IPS-11a (cell line): ENCODE data around the gene EIF2S2.

Source experiments
- H3K4me3 ChIP-seq: one replicate; pipeline ENCODE4 v1.5.1; 2013; ENCODE audit warnings: low read depth, low read length, control low read depth

The EIF2S2 gene

DNA sequence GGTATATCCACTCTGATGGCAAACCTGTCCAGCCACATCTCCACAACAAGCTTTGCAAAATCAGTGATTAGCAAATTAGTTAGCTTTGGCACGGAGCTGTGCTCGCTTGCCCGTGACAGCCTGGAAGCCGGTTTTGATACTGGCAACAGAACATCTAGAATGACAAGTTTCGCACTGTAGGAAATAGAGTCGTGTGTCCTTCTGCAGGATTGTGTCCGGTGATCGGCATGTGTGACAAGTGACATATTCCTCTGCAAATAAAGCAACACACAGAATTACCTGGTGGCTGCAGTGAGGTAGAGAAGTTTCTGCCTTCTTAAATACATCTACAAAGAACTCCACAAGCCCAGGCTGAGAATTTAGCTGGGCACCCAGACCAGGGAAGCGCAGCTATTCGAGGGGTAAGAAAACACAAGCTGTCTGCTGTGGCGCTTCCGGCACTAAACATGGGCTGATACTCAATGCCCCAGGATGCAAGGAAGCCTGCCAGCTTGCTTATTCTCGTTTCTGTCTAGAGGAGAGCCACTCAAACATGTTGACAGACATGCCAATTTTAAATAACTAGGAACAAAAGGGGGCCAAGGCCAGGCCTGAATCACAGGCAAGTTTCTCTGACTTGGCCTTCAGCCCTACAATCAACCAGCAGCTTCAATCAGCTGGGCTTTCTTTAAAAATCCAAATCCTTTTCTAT, 22.2 kb downstream of the EIF2S2 start:
- H3K4me3 ChIP-seq = no peak overlapping the region

DNA sequence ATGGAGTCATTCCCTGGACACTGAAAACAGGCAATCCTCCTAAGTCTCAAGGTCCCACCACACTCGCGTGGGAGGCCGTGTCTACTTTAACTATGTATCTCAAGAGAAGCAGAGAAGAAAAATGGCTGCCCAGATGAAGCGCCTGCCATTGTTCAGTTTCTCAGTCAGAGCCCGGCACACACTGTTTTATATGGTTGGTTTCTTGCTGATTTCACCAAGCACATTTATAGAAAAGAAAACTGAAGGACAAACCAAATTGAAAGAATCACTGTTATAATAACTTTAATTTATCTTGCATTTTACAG, 22.9 kb downstream of the EIF2S2 start:
- H3K4me3 ChIP-seq = no peak overlapping the region

DNA sequence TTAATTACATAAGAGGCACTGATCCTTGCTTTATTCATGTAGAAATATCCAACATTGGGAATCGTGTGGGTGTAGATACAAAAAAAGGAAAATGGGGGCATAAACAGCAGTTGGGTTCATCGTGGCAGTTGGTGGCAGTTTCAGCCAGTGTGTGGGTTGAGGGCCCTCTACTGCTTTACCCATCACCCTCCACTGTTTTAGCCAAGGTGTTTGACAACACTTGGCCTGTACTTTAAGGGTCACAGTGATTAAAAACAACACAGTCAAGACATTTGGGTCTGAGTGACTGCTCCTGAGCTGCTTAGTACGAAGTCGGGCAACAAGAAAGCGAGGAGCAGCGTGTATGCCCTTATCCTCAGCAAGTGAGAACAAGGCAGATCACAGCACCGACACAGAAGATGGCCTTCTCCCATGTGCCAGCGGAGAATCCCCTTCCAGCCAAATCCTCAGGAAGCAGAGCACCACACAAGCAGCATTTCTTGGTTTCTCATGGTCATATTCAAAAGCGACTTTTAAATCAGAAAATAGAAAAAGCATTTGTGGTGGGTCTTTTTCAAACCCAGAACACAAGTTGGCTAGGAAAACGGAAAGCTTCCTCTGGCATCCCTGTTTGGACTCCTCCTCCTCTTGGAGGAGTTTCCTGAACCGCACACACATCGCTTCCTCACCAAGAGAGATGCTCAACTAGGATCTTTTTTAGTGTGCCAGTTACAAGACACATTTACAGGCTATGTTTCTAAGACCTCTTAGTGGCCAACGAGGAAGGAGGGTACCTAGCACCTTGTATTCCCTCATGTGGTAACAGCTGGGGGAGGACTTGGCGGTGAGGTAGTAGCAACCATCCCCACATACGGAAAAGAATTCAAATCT, 23.5 kb downstream of the EIF2S2 start:
- no peak overlapping the region for H3K4me3 ChIP-seq

DNA sequence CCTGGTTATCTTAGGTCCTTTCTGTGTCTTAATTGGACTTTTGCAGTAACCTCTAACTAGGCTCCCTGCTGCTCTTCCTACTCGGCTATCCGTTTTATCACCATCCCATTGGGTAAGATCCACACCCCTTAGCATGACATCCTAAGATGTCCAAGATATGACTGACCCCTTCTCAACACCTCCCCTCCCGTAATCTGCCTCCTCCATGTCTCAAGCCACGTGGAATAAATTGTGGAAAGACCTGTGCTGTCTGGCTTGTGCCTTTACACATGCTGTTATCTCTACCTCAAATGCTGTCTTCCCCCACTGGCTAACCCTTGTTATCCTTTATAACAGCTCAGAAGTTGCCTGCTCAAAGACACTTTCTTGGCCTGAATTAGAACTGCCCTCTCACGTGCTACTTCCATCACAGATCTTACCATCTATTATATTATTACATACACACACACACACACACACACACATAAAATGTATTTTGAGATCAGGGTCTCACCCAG, 26.5 kb downstream of the EIF2S2 start:
- H3K4me3 ChIP-seq = no peak overlapping the region

DNA sequence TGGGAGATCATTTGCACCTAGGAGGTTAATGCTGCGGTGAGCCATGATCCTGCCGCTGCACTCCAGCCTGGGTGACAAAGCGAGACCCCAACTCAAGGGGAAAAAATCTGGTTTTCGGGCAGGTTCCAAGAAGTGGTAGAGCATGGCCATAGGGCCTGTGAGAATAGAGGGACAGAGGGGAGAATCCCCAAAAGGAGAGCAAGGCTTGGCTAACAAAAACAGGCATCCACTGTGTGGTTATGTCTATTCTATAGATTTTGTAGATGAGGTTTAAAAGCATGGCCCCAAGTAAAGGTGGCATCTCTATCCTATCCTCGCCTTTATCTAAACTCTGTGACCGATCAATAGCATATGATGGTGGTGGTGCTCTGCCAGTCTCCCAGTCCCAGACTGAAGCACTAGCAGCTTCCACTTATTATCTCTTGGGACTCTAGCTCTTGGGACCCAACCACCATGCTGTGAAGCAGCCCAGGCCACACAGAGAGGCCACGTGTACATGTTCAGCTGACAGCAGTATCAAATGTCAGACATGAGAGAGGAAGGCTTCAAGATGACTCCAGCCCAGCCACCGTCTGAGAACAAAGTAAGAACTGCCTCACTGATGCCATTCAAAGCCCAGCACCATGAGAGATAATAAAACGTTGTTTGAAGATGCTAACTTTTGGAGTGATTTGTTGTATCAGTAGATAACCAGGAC, 27.7 kb downstream of the EIF2S2 start:
- H3K4me3 ChIP-seq = no peak overlapping the region

DNA sequence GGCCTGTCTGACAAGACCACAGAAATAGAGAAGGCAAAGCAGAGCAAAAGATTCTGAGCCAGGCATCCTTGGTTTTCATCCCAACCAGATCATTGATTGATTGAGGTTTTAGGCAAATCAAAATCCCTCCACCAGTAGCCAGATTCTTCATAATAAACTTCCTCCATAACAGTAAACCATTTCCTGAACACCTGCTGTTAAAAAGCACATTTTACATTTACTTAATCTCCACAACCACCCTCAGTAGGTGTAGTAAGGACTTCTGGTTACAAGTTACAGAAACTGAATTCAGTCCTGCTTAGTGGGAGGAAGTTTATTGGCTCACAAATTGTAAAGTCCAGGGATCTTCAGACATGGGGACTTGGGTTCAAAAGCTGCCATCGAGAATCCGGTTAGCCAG, 28.3 kb downstream of the EIF2S2 start:
- no peak overlapping the region for H3K4me3 ChIP-seq

DNA sequence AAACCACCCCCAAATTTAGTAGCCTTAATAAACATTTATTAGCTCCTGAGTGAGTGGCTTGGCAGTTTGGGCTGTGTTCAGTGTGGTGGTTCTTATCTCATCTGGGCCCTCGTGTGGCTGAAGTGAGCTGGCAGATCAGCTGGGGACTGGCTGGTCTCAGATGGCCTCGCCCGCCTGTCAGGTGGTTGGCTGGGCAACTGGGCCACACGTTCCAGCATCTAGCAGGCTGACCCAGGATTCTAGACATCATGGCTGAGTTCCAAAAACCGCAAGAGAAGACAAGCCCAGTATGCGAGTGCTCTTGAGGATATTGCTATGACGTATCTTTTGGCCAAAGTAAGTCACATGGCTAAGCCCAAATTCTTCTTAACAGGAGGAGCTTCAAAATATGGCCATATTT, 28.9 kb downstream of the EIF2S2 start:
- no peak overlapping the region for H3K4me3 ChIP-seq

DNA sequence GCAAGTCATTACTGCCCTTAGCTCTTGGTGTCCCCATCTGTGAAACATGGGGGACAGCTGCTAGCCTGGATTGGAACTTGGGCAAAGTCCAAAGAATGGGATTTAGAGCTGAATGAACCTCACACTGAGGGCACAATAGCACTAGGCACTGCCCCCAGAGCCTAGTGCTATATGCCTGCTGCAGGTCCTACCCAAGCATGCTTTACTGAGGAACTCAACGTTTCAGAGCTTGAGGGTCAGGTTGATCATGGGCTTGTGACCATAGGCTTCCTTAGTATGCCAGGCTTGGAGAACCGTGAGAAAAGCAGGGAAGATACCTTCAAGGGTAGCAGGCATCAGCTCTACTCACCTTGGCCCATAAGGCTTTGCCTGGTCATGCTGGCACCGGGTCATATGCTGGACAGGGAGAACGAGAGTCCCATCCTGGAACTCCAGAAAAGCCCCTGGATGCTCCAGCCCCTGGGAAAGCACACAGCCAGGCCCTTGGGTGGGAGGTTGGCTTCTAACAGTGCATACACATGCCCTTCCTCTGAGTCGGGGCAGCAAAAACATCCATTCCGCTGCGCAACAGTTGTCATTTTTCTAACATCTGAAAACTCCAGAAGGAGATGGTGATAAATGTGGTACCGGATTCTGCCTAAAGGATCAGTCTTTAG, 29.7 kb downstream of the EIF2S2 start:
- H3K4me3 ChIP-seq = no peak overlapping the region

DNA sequence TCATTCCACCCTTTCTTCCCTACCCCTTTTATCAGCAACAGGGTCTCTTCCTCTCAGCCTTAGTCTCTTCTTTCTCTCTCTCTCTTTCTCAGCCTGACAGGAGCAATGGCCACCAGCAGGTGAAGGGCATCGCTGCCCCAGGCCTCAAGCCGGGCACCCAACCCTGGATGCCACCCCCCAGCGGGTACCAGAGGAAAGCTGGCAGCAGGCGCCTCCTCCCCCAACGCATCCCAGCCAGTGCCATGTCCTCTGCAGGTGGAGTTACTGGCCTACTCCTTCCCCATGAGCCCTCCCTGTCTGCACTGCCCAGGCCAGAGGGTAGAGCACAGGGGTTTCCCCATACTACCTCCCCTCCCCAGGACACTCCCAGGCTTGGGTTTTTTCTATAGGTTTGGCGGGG, 32.2 kb downstream of the EIF2S2 start:
- H3K4me3 ChIP-seq = no peak overlapping the region

DNA sequence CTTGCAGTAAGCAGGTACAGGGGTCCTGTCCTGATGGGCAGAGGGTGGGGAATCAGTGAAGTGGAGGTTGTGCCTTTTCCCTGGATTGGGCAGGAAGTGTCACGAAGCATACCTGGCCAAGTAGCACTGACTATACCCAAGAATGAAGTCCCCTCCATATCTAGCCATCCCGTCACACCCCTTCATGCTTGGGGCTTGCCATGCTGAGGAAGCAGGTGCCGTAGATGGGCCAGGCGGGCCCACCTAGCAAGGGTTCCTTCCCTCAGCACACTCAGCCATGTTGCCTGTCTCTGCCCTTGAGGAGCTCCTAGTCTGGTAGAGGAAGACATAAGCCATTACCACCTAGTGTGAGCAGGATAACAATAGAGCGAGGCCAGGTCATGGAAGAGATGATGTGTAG, 33.5 kb downstream of the EIF2S2 start:
- no peak overlapping the region for H3K4me3 ChIP-seq

DNA sequence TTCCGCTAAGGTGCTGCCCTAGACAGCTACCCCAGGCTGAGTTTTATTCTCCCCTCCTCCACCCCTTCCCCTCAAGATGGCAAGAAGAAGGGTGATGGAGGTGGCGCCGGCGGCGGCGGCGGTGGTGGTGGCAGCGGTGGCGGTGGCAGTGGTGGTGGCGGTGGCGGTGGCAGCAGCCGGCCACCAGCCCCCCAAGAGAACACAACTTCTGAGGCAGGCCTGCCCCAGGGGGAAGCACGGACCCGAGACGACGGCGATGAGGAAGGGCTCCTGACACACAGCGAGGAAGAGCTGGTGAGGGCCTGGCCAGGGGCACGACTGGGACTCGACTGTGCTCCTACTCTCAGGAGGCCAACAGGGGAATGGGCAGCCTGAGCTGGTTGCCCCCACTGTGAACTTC, 35.1 kb downstream of the EIF2S2 start:
- H3K4me3 ChIP-seq = no peak overlapping the region

DNA sequence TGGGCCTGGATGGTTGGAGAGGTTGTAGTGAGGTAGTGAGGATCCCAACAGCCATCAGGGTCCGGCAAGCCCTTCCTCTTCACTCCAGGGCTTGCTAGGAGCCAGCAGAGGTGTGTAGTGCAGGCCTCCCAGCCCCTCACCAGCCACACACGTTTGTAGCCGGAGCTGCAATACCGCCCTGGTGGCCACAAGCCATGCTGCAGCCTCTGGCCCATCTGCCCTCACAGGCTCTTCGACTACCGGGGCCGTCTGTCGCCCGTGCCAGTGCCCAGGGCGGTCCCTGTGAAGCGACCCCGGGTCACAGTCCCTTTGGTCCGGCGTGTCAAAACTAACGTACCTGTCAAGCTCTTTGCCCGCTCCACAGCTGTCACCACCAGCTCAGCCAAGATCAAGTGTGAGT, 36.4 kb downstream of the EIF2S2 start:
- no peak overlapping the region for H3K4me3 ChIP-seq

DNA sequence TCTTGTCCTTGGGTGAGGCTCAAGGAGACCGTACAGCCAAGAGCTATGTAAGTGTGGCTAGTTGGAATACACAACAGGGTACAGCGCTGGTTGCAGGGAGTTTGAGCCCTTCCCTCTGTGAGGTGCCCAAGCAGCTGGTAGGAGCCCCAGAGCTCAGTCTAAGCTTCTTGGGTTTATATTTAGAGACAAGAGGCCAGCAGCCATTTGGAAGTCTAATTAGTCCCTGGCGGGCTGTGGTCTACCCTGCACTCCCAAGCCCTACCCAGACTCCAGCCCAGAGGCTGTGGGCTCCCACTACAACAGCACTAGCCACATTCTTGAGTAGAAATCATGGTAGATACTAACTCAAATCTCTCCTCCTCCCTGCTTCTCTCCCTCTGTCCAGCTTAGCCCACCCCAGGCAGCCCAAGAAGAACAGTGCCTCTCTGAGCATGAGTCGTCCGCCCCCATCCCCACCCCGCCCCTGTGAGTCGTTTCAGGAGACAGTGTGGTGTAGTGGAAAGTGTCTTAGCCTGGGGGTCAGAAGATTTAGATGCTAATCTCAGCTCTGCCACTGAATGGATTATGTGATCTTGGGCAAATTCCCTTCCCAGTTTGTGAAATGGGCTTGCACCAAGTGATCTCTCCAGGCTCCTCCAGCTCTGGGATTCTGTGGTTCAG, 37.8 kb downstream of the EIF2S2 start:
- H3K4me3 ChIP-seq = no peak overlapping the region

DNA sequence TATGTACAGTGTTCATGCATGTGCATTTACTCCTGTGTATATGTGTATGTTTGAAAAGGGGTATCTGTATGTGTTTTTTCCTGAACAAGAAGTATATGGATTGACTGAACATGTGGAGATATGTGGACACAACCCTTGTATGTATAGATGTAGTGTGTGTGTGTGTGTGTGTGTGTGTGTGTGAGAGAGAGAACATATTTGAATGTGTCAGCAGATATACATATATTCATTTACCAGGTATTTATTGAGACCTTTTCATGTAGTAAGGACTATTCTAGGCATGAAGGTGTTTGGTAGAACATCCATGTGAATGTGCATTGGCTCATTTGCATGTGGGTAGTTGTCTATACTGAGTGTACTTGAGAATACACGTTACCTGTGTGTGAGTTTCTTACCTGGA, 39.3 kb downstream of the EIF2S2 start:
- H3K4me3 ChIP-seq = no peak overlapping the region

DNA sequence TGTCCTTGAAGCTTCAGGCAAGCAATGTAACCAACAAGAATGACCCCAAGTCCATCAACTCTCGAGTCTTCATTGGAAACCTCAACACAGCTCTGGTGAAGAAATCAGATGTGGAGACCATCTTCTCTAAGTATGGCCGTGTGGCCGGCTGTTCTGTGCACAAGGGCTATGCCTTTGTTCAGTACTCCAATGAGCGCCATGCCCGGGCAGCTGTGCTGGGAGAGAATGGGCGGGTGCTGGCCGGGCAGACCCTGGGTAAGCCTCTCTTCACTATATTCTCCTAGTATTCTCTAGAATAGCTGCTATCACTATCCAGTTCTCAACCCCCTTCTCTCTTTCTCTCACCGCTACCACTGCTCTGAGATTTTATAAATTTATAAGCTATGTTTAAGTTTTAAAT, 40.0 kb downstream of the EIF2S2 start:
- H3K4me3 ChIP-seq = no peak overlapping the region

DNA sequence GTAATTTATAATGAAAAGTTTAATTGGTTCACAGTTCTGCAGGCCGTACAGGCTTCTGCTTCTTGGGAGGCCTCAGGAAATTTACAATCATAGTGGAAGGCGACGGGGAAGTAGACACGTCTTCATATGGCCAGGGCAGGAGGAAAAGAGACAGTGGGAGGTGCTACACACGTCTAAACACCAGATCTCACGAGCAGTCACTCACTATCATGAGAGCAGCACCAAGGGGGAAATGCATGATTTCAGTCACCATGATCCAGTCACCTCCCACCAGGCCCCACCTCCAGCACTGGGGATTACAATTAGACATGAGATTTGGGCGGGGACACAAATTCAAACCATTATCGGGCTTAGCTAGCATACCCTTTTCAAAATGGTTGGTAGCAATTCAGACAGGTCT, 41.2 kb downstream of the EIF2S2 start:
- H3K4me3 ChIP-seq = no peak overlapping the region

DNA sequence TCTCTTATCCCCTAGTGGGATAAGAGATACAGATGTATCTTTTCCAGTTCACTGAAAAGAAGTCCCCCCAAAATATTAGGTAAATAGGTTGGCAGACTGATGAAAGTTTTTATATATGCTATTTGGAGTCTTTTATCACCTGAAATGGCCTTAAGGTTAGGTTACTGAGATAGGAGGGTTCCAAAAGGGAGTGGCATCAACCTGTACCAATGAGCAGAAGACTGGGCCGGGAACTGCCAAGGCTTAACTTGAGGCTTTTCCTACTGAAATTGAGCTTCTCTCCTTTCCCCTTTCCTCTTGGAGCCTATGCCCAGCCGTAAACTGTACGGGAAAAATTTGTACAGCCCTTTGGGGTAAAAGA, 42.0 kb downstream of the EIF2S2 start:
- H3K4me3 ChIP-seq = no peak overlapping the region

DNA sequence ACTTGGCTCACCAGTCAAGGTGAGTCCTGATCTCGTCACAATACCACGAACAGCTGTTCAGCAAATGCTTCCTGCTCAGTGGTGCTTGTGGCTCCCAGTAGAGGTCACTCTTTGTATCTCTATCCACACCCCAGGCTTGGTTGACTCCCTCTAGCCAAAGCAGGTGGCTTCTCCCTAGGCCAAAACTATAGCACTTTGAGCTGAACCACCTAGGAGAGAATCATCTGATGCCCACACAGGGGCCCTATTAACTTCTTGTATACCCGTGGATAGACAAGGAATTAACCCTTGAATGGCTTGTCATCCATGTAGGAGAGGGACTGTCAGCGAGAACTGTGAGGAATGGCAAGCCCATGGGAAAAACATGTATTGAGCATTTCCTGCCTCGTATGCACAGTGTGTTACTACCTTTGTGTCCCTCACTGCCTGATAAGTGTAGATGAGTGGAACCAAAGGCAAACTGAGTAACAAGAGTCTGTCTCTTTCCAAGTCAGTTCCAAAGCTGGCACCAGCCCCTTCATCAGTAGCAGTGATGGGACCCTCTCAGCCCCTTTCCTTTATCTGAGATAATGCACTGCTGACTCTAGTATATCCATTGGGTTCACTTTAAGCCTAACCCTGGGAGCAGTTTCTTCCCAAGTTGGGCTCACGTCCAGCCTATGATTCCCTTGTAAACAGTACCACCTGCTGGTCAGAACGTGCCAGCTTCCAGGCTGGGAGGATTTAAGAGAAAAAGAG, 42.5 kb downstream of the EIF2S2 start:
- no peak overlapping the region for H3K4me3 ChIP-seq

DNA sequence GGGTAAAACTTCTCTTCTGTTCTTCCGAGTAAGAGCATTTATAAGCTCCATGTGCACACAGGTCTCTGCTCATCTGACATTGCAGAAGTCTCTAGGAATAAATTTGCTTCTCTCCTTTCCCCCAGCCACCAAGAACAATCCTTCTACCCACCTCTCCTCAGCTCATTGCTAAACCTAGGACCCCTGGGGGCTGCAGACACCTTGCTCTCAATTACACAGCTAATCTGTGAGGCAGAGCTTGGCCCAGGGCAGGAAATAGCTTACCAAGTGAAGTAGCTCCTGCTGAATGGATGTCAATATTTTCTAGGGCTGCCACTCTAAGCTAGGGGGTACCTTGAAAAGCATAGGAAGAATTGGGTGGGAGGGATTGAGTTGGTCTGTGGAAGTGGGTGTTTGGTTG, 44.0 kb downstream of the EIF2S2 start:
- H3K4me3 ChIP-seq = no peak overlapping the region

DNA sequence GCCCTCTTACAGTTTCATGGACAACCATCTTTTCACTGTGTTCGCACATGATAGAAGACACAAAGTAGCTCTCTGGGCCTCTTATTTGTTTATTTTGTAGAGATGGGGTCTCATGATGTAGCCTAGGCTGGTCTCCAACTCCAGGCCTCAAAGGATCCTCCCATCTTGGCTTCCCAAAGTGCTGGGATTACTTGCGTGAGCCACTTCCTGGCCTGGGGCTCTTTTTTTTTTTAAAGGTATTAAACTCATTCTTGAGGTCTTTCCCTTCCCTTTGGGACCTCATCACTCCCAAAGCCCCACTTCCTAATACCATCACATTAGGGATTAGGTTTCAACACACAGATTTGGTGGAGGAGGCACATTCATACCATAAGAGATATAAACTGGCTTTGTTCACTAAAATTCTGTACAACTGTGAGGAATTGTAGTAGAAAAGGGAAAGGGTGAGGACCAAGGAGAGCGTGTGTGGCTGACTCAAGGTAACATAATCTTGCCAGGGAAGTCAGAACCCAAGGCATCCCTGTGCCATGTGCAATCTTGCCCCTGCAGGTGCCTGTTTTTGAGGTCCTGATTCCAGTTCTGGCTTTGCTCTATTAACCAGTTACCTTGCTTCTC, 45.5 kb downstream of the EIF2S2 start:
- H3K4me3 ChIP-seq = no peak overlapping the region
